ENCODE results near the gene AKAP8L. TPM values are rescaled to one million over a fixed set of nuclear protein-coding genes. Genes with fewer than 3 reads are reported as not detected.
A peak's percentile ranks its signal among the peaks of the same experiment; 100 is the strongest.

The AKAP8L gene
- total RNA-seq, 1 experiment from 2014 or later: 106 TPM

GRCh38 chr19:15466851-15467733, 48.3 kb upstream of the AKAP8L start:
- no peak overlapping the region for H3K4me3 ChIP-seq (replicated peaks in 1 of 2; ENCODE audit: low read depth in 1 of 2, low read length in 2 of 2)
- ATAC-seq (no peak), DNase-seq (ENCODE audit: low read depth, low spot score) (no peak)
- H3K9me3 ChIP-seq (ENCODE audit: control insufficient read depth in 1 of 2, insufficient read depth in 1 of 2, low read depth in 1 of 2, low read length in 2 of 2): no peaks in the 10 kb centered on the region
- no peaks in the 10 kb centered on the region for H3K27me3 ChIP-seq (ENCODE audit: insufficient read depth, low read length)
- no peaks in the 10 kb centered on the region for H3K36me3 ChIP-seq (ENCODE audit: control insufficient read depth in 1 of 2, insufficient read depth in 2 of 2, low read length in 2 of 2)
- H4K20me1 ChIP-seq (ENCODE audit: insufficient read depth): no peaks in the 10 kb centered on the region
- no peak overlapping the region for H3K9ac ChIP-seq (ENCODE audit: low read length)
- no peak overlapping the region for H3K27ac ChIP-seq (ENCODE audit: low read depth, low read length)
- no peaks in the 10 kb centered on the region for H3K9me2 ChIP-seq (ENCODE audit: insufficient read depth)
- RAD21 ChIA-PET (ENCODE audit: low non-redundant PET in 1 of 2, low total read pairs in 2 of 2, uncharacterized antibody in 2 of 2, unreplicated experiment in 2 of 2): no interaction called here
- POLR2A ChIA-PET: interaction anchor here (0.6 kb wide), 1 partner anchor 76 kb away, joined by 3 read pairs; no protein-coding TSS in a partner anchor
- TF ChIP-seq SRF (IDR thresholded peaks at IDR 0.05; ENCODE audit: low read depth) (no peak), SIN3A (IDR thresholded peaks at IDR 0.05; ENCODE audit: low read depth) (no peak), POLR2A (IDR thresholded peaks at IDR 0.05; ENCODE audit: borderline replicate concordance, extremely low read depth, insufficient read depth, insufficient read length) (no peak)
- peaks cover 0 to 7% of the 10 kb centered on the region in 2 experiments; a peak in 2 of 4 replicates for H3K4me1 ChIP-seq (ENCODE audit: control insufficient read depth in 1 of 2, insufficient read depth in 2 of 2, low read length in 2 of 2)
- H2AFZ ChIP-seq (ENCODE audit: low read depth, low read length, poor library complexity, severe bottlenecking): no peak overlapping the region
- BruUV-seq (replicated peaks): no TSS peak
- CTCF ChIA-PET: no interaction called here
- H3K4me2 ChIP-seq (ENCODE audit: low read length): peak overlapping the region; percentile 19
- H3K79me2 ChIP-seq (ENCODE audit: insufficient read depth, low read length): no peaks in the 10 kb centered on the region
- intact Hi-C loops (cut with micrococcal nuclease): no loop called here

- POLR2A ChIA-PET: interaction anchor here (1.5 kb wide), 1 partner anchor 10 kb away, joined by 3 read pairs; no protein-coding TSS in a partner anchor
- TF ChIP-seq TCF7L2 (IDR thresholded peaks at IDR 0.05; ENCODE audit: borderline replicate concordance, extremely low read depth, insufficient read depth, insufficient read length): no peak
- no peak for TF ChIP-seq YY1 (IDR thresholded peaks at IDR 0.05; ENCODE audit: extremely low read depth, insufficient replicate concordance, low read depth, low read length)
- TF ChIP-seq JUND (IDR thresholded peaks at IDR 0.05): no peak
- TF ChIP-seq, protein P1, sequence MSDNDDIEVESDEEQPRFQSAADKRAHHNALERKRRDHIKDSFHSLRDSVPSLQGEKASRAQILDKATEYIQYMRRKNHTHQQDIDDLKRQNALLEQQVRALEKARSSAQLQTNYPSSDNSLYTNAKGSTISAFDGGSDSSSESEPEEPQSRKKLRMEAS (IDR thresholded peaks at IDR 0.05): no peak
- TF ChIP-seq EZH2 (IDR thresholded peaks at IDR 0.05): no peak
- TF ChIP-seq ZFX (IDR thresholded peaks at IDR 0.05): no peak
- TF ChIP-seq, protein P2, sequence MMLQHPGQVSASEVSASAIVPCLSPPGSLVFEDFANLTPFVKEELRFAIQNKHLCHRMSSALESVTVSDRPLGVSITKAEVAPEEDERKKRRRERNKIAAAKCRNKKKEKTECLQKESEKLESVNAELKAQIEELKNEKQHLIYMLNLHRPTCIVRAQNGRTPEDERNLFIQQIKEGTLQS (IDR thresholded peaks at IDR 0.05): no peak
- TF ChIP-seq POLR2A (IDR thresholded peaks at IDR 0.05; ENCODE audit: borderline replicate concordance, extremely low read depth, insufficient read depth, insufficient read length): no peak
- TF ChIP-seq SRF (IDR thresholded peaks at IDR 0.05; ENCODE audit: low read depth): no peak
- TF ChIP-seq ELF1 (IDR thresholded peaks at IDR 0.05; ENCODE audit: borderline replicate concordance, low read depth): no peak
- TF ChIP-seq, protein P3, sequence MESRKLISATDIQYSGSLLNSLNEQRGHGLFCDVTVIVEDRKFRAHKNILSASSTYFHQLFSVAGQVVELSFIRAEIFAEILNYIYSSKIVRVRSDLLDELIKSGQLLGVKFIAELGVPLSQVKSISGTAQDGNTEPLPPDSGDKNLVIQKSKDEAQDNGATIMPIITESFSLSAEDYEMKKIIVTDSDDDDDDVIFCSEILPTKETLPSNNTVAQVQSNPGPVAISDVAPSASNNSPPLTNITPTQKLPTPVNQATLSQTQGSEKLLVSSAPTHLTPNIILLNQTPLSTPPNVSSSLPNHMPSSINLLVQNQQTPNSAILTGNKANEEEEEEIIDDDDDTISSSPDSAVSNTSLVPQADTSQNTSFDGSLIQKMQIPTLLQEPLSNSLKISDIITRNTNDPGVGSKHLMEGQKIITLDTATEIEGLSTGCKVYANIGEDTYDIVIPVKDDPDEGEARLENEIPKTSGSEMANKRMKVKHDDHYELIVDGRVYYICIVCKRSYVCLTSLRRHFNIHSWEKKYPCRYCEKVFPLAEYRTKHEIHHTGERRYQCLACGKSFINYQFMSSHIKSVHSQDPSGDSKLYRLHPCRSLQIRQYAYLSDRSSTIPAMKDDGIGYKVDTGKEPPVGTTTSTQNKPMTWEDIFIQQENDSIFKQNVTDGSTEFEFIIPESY (IDR thresholded peaks at IDR 0.05; ENCODE audit: extremely low read depth, insufficient replicate concordance, low read length): no peak
- TF ChIP-seq FOSL1 (IDR thresholded peaks at IDR 0.05; ENCODE audit: low read depth): no peak
- no peak for TF ChIP-seq CEBPB (IDR thresholded peaks at IDR 0.05; ENCODE audit: low read depth)
- TF ChIP-seq ZNF274 (IDR thresholded peaks at IDR 0.05; ENCODE audit: low read depth, low read length): no peak
- TF ChIP-seq EGR1 (IDR thresholded peaks at IDR 0.05; ENCODE audit: low read depth): no peak
These were observed 45.9 kb upstream of the AKAP8L start, which contains the start of gene RASAL3 for GRCh38 chr19:15464394-15465385. Gene RASAL3 (minus strand): TSS chr19:15464544. CDS start chr19:15464358, 186 bp downstream.

More at GRCh38 chr19:15464394-15465385, 45.9 kb upstream of the AKAP8L start, which contains the start of gene RASAL3:
- CTCF ChIA-PET: no interaction called here
- Histone ChIP-seq H3K9me3 (ENCODE audit: control insufficient read depth in 1 of 2, insufficient read depth in 1 of 2, low read depth in 1 of 2, low read length in 2 of 2) (no peaks in the 10 kb centered on the region), H3K4me1 (ENCODE audit: control insufficient read depth in 1 of 2, insufficient read depth in 2 of 2, low read length in 2 of 2) (peaks cover 0 to 7% of the 10 kb centered on the region in 2 experiments; a peak in 2 of 4 replicates), H3K9me2 (ENCODE audit: insufficient read depth) (no peaks in the 10 kb centered on the region), H3K36me3 (ENCODE audit: control insufficient read depth in 1 of 2, insufficient read depth in 2 of 2, low read length in 2 of 2) (no peaks in the 10 kb centered on the region), H3K4me3 (replicated peaks in 1 of 2; ENCODE audit: low read depth in 1 of 2, low read length in 2 of 2) (no peak within 1 kb of the TSS), H3K27ac (ENCODE audit: low read depth, low read length) (no peak within 1 kb of the TSS), H4K20me1 (ENCODE audit: insufficient read depth) (no peaks in the 10 kb centered on the region), H3K4me2 (ENCODE audit: low read length) (no peak within 1 kb of the TSS), H3K79me2 (ENCODE audit: insufficient read depth, low read length) (no peaks in the 10 kb centered on the region), H3K9ac (ENCODE audit: low read length) (no peak within 1 kb of the TSS), H3K27me3 (ENCODE audit: insufficient read depth, low read length) (no peaks in the 10 kb centered on the region), H2AFZ (ENCODE audit: low read depth, low read length, poor library complexity, severe bottlenecking) (no peak within 1 kb of the TSS)
- BruUV-seq (replicated peaks): no TSS peak
- RAD21 ChIA-PET (ENCODE audit: low non-redundant PET in 1 of 2, low total read pairs in 2 of 2, uncharacterized antibody in 2 of 2, unreplicated experiment in 2 of 2): no interaction called here
- DNase-seq (ENCODE audit: low read depth, low spot score) (no peak), ATAC-seq (no peak)
- intact Hi-C loops (cut with micrococcal nuclease): no loop called here

Measured in HCT116 (cell line).